AG10803 (cell line): Measurements from ENCODE around the gene ZNF700.
"Not testable (repeated sequence)": the region's sequence is repeated elsewhere in the genome, so short reads cannot be mapped to it uniquely, and the experiment has no call there.

Experiments
- DNase-seq: peaks from one replicate; pipeline ENCODE4 v3.0.0; 2010; ENCODE audit warnings: low read depth
- H3K4me3 ChIP-seq: 2 replicates; pipeline ENCODE4 v1.5.1; 2011; ENCODE audit warnings: mild to moderate bottlenecking, low read length, control low read depth
- TF ChIP-seq, protein P1 (sequence below): conservative IDR thresholded peaks from 2 replicates; pipeline ENCODE4 v1.5.1; 2011; ENCODE audit warnings: mild to moderate bottlenecking, low read length, control low read depth, inconsistent platforms

The ZNF700 gene

GRCh38 chr19:11890634-11891033, 34.3 kb upstream of the ZNF700 start:
- TF ChIP-seq, protein P1, sequence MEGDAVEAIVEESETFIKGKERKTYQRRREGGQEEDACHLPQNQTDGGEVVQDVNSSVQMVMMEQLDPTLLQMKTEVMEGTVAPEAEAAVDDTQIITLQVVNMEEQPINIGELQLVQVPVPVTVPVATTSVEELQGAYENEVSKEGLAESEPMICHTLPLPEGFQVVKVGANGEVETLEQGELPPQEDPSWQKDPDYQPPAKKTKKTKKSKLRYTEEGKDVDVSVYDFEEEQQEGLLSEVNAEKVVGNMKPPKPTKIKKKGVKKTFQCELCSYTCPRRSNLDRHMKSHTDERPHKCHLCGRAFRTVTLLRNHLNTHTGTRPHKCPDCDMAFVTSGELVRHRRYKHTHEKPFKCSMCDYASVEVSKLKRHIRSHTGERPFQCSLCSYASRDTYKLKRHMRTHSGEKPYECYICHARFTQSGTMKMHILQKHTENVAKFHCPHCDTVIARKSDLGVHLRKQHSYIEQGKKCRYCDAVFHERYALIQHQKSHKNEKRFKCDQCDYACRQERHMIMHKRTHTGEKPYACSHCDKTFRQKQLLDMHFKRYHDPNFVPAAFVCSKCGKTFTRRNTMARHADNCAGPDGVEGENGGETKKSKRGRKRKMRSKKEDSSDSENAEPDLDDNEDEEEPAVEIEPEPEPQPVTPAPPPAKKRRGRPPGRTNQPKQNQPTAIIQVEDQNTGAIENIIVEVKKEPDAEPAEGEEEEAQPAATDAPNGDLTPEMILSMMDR = no peak
- no peak overlapping the region for H3K4me3 ChIP-seq
- no peak for DNase-seq

DNA sequence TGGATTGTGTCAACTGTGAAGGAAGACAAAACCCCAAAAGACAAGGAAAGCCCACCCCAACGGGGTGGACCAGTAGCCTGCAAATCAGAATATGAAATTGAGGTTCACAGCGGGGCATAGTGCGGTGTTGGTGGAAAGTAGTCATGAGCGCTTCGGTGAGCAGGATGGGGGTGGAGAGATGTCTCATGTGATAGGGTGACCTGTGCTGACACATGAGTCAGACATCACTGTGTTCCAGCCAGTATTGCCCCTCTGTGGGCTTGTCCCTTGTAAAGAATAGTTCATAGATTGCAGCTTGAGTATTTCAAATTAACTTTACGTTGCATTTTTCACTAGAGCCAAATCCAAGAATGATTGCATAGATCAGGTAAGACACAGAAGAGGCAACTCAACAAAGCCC, 30.1 kb upstream of the ZNF700 start:
- TF ChIP-seq, protein P1 = no peak
- DNase-seq = no peak
- no peak overlapping the region for H3K4me3 ChIP-seq

- TF ChIP-seq, protein P1 = no peak
- DNase-seq = no peak
- no peak overlapping the region for H3K4me3 ChIP-seq
These were observed 22.7 kb upstream of the ZNF700 start for GRCh38 chr19:11902228-11902627.

GRCh38 chr19:11905928-11906327, 19.0 kb upstream of the ZNF700 start:
- TF ChIP-seq, protein P1 = no peak
- H3K4me3 ChIP-seq = no peak overlapping the region
- no peak for DNase-seq

DNA sequence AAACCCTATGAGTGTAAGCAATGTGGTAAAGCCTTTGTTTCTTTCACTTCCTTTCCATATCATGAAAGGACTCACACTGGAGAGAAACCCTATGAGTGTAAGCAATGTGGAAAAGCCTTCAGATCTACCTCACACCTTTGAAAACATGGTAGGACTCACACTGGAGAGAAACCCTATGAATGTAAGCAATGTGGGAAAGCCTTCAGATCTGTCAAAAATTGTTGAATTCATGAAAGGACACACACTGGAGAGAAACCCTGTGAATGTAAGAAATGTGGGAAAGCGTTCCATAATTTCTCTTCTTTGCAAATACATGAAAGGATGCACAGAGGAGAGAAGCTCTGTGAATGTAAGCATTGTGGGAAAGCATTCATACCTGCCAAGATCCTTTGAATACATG, 13.0 kb upstream of the ZNF700 start:
- not testable (repeated sequence) for H3K4me3 ChIP-seq, DNase-seq

GRCh38 chr19:11914417-11915051, 10.4 kb upstream of the ZNF700 start:
- DNase-seq, H3K4me3 ChIP-seq: not testable (repeated sequence)

DNA sequence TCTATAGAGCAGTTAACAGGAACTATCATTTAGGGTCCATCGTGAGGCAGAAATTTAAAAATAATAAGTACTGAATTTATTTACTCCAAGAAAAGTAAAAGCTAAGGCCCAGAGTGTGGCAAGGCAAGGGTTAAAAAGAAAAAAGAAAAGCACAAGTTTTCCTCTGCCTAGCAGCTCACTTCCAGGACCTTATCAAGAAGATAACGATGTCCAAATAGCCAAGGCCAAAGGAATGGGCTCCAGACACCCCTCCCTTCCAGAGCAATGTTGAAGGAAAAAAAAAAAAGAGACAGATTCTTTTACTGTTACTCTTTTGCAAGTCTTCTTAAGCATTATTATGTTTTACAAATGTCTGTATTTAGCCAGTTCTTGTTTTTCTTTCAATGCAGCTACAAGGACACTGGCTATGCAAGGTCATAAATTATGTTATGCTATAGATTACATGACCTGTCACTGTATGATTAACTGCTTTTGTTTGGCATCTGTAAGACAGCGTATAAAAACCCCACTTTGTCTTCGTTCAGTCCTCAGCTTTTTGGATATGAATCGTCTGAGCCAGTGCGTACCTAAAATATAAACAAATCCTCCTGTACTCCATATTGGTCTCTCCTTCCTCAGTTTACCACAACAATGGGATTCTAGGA, 2.9 kb upstream of the ZNF700 start:
- no peak for DNase-seq
- TF ChIP-seq, protein P1 = no peak
- H3K4me3 ChIP-seq = no peak overlapping the region

DNA sequence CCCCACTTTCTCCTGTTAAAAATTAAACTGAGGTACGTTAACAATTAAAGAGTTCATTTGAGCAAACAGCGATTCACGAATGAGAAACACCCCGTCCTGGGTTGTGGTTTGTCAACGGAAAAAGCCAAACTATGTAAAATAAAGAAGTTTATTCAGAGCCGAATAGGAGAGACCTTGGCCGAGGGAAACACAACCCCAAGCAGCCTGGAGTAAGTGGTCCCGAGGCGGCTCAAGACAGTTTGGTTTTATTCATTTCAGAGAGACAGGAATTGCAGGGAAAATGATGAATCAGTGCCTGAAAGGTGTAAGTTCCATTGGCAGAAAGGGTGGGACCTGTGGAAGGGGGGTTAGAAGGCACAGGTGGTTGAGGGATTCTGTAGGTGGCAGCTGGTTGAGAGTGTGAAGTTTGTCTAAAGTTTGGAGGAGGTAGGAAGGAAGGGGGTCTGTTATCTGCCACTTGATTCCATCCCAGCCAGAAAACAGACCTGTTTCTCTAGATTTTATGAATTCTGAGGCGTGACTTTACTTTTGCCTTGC, 812 bp downstream of the ZNF700 start:
- DNase-seq = not testable (repeated sequence)
- H3K4me3 ChIP-seq = peak overlapping the region; percentile 94
